ENCODE measurements around the gene NDUFA1.

The NDUFA1 gene

GRCh38 chrX:119871245-119871598 lies 410 bp upstream of the NDUFA1 start:
- Histone ChIP-seq H3K14ac (ENCODE audit: low read length) (no peak overlapping the region), H3K4me1 (ENCODE audit: control insufficient read depth in 2 of 2, insufficient read depth in 1 of 2, low read depth in 1 of 2, low read length in 2 of 2) (no peaks in the 10 kb centered on the region), H3K4me2 (ENCODE audit: insufficient read depth, low read length, poor library complexity, severe bottlenecking) (peak overlapping the region; percentile 57), H2AK5ac (ENCODE audit: low read depth, low read length) (no peak overlapping the region), H2AFZ (ENCODE audit: low read length) (peak overlapping the region; percentile 94), H3K36me3 (replicated peaks in 1 of 2; ENCODE audit: control insufficient read depth in 2 of 2, insufficient read depth in 2 of 2, low read length in 2 of 2) (peaks cover 0 to 5% of the 10 kb centered on the region in 2 donors), H2BK12ac (ENCODE audit: low read length) (no peak overlapping the region), H3K9ac (ENCODE audit: low read depth, low read length, poor library complexity) (peak overlapping the region; percentile 63), H3K27me3 (ENCODE audit: control insufficient read depth in 3 of 3, insufficient read depth in 3 of 3, low read depth in 1 of 3, low read length in 3 of 3) (no peaks in the 10 kb centered on the region), H2BK15ac (ENCODE audit: low read length) (no peak overlapping the region), H4K91ac (ENCODE audit: low read depth, low read length, poor library complexity) (no peak overlapping the region), H2BK5ac (ENCODE audit: low read length) (no peak overlapping the region), H3K18ac (ENCODE audit: low read length) (peak overlapping the region; percentile 44), H3K27ac (replicated peaks; ENCODE audit: low read length) (peak overlapping the region; percentile 54), H2BK120ac (ENCODE audit: low read depth, low read length) (no peak overlapping the region), H3K79me1 (ENCODE audit: low read depth, low read length) (peaks cover 1% of the 10 kb centered on the region), H4K8ac (ENCODE audit: low read depth, low read length) (no peak overlapping the region), H3K4me3 (ENCODE audit: low read length in 2 of 2) (peak overlapping the region; percentile 88 to 96), H3K23ac (ENCODE audit: low read depth, low read length, poor library complexity) (peak overlapping the region; percentile 73), H3K9me3 (replicated peaks in 1 of 2; ENCODE audit: control insufficient read depth in 2 of 2, insufficient read depth in 1 of 2, low read depth in 1 of 2, low read length in 2 of 2) (no peaks in the 10 kb centered on the region), H3K4ac (ENCODE audit: low read length) (no peak overlapping the region)
- DNase-seq (ENCODE audit: low spot score), result no peak
- no CpG with 5 or more reads among the region's 26 CpGs for WGBS, 2 donors (ENCODE audit: extremely low coverage in 2 of 2, insufficient read length in 2 of 2, insufficient replicate concordance in 1 of 2)

- H3K4me2 ChIP-seq (ENCODE audit: insufficient read depth, low read length, poor library complexity, severe bottlenecking), result no peak overlapping the region
- no peak overlapping the region for H2BK120ac ChIP-seq (ENCODE audit: low read depth, low read length)
- H3K4me1 ChIP-seq (ENCODE audit: control insufficient read depth in 2 of 2, insufficient read depth in 1 of 2, low read depth in 1 of 2, low read length in 2 of 2), result no peaks in the 10 kb centered on the region
- no peak overlapping the region for H3K9ac ChIP-seq (ENCODE audit: low read depth, low read length, poor library complexity)
- H4K8ac ChIP-seq (ENCODE audit: low read depth, low read length), result no peak overlapping the region
- no peak overlapping the region for H3K27ac ChIP-seq (replicated peaks; ENCODE audit: low read length)
- H3K23ac ChIP-seq (ENCODE audit: low read depth, low read length, poor library complexity), result no peak overlapping the region
- no peak overlapping the region for H3K14ac ChIP-seq (ENCODE audit: low read length)
- no peak overlapping the region for H4K91ac ChIP-seq (ENCODE audit: low read depth, low read length, poor library complexity)
- H3K4me3 ChIP-seq (ENCODE audit: low read length in 2 of 2), result no peak overlapping the region
- no peak overlapping the region for H2BK15ac ChIP-seq (ENCODE audit: low read length)
- H2AK5ac ChIP-seq (ENCODE audit: low read depth, low read length), result no peak overlapping the region
- no peak overlapping the region for H2BK5ac ChIP-seq (ENCODE audit: low read length)
- H3K79me1 ChIP-seq (ENCODE audit: low read depth, low read length), result no peaks in the 10 kb centered on the region
- no peak overlapping the region for H3K4ac ChIP-seq (ENCODE audit: low read length)
- no peak overlapping the region for H2AFZ ChIP-seq (ENCODE audit: low read length)
- H3K9me3 ChIP-seq (replicated peaks in 1 of 2; ENCODE audit: control insufficient read depth in 2 of 2, insufficient read depth in 1 of 2, low read depth in 1 of 2, low read length in 2 of 2), result no peaks in the 10 kb centered on the region
- no peak overlapping the region for H3K18ac ChIP-seq (ENCODE audit: low read length)
- no CpG with 5 or more reads among the region's 2 CpGs for WGBS, 2 donors (ENCODE audit: extremely low coverage in 2 of 2, insufficient read length in 2 of 2, insufficient replicate concordance in 1 of 2)
- no peak for DNase-seq (ENCODE audit: low spot score)
- H2BK12ac ChIP-seq (ENCODE audit: low read length), result no peak overlapping the region
- peaks cover 0 to 16% of the 10 kb centered on the region in 2 donors for H3K36me3 ChIP-seq (replicated peaks in 1 of 2; ENCODE audit: control insufficient read depth in 2 of 2, insufficient read depth in 2 of 2, low read length in 2 of 2)
- H3K27me3 ChIP-seq (ENCODE audit: control insufficient read depth in 3 of 3, insufficient read depth in 3 of 3, low read depth in 1 of 3, low read length in 3 of 3), result no peaks in the 10 kb centered on the region
Observed at GRCh38 chrX:119878740-119879139, 7.1 kb downstream of the NDUFA1 start.

- H4K91ac ChIP-seq (ENCODE audit: low read depth, low read length, poor library complexity), result no peak overlapping the region
- no peaks in the 10 kb centered on the region for H3K27me3 ChIP-seq (ENCODE audit: control insufficient read depth in 3 of 3, insufficient read depth in 3 of 3, low read depth in 1 of 3, low read length in 3 of 3)
- no peak overlapping the region for H3K4me2 ChIP-seq (ENCODE audit: insufficient read depth, low read length, poor library complexity, severe bottlenecking)
- H3K36me3 ChIP-seq (replicated peaks in 1 of 2; ENCODE audit: control insufficient read depth in 2 of 2, insufficient read depth in 2 of 2, low read length in 2 of 2), result peaks cover 0 to 14% of the 10 kb centered on the region in 2 donors
- no peak overlapping the region for H3K27ac ChIP-seq (replicated peaks; ENCODE audit: low read length)
- no peak overlapping the region for H2AK5ac ChIP-seq (ENCODE audit: low read depth, low read length)
- H3K4me3 ChIP-seq (ENCODE audit: low read length in 2 of 2), result no peak overlapping the region
- no CpG with 5 or more reads among the region's 5 CpGs for WGBS, 2 donors (ENCODE audit: extremely low coverage in 2 of 2, insufficient read length in 2 of 2, insufficient replicate concordance in 1 of 2)
- H2BK120ac ChIP-seq (ENCODE audit: low read depth, low read length), result no peak overlapping the region
- no peak overlapping the region for H3K9ac ChIP-seq (ENCODE audit: low read depth, low read length, poor library complexity)
- H3K18ac ChIP-seq (ENCODE audit: low read length), result no peak overlapping the region
- H2BK15ac ChIP-seq (ENCODE audit: low read length), result no peak overlapping the region
- no peaks in the 10 kb centered on the region for H3K79me1 ChIP-seq (ENCODE audit: low read depth, low read length)
- H3K4me1 ChIP-seq (ENCODE audit: control insufficient read depth in 2 of 2, insufficient read depth in 1 of 2, low read depth in 1 of 2, low read length in 2 of 2), result no peaks in the 10 kb centered on the region
- H3K4ac ChIP-seq (ENCODE audit: low read length), result no peak overlapping the region
- H2AFZ ChIP-seq (ENCODE audit: low read length), result no peak overlapping the region
- H2BK5ac ChIP-seq (ENCODE audit: low read length), result no peak overlapping the region
- no peak overlapping the region for H3K23ac ChIP-seq (ENCODE audit: low read depth, low read length, poor library complexity)
- no peak for DNase-seq (ENCODE audit: low spot score)
- H4K8ac ChIP-seq (ENCODE audit: low read depth, low read length), result no peak overlapping the region
- H2BK12ac ChIP-seq (ENCODE audit: low read length), result no peak overlapping the region
- H3K9me3 ChIP-seq (replicated peaks in 1 of 2; ENCODE audit: control insufficient read depth in 2 of 2, insufficient read depth in 1 of 2, low read depth in 1 of 2, low read length in 2 of 2), result no peaks in the 10 kb centered on the region
- H3K14ac ChIP-seq (ENCODE audit: low read length), result no peak overlapping the region
Observed at GRCh38 chrX:119880076-119880475, 8.4 kb downstream of the NDUFA1 start.

GRCh38 chrX:119880552-119881437 lies 9.2 kb downstream of the NDUFA1 start:
- Histone ChIP-seq H2BK12ac (ENCODE audit: low read length) (no peak overlapping the region), H3K27me3 (ENCODE audit: control insufficient read depth in 3 of 3, insufficient read depth in 3 of 3, low read depth in 1 of 3, low read length in 3 of 3) (no peaks in the 10 kb centered on the region), H2AFZ (ENCODE audit: low read length) (peak overlapping the region; percentile 66), H3K18ac (ENCODE audit: low read length) (no peak overlapping the region), H2BK120ac (ENCODE audit: low read depth, low read length) (no peak overlapping the region), H2BK5ac (ENCODE audit: low read length) (no peak overlapping the region), H3K4ac (ENCODE audit: low read length) (no peak overlapping the region), H3K36me3 (replicated peaks in 1 of 2; ENCODE audit: control insufficient read depth in 2 of 2, insufficient read depth in 2 of 2, low read length in 2 of 2) (peaks cover 0 to 14% of the 10 kb centered on the region in 2 donors), H4K91ac (ENCODE audit: low read depth, low read length, poor library complexity) (no peak overlapping the region), H3K79me1 (ENCODE audit: low read depth, low read length) (no peaks in the 10 kb centered on the region), H3K4me2 (ENCODE audit: insufficient read depth, low read length, poor library complexity, severe bottlenecking) (no peak overlapping the region), H3K4me1 (ENCODE audit: control insufficient read depth in 2 of 2, insufficient read depth in 1 of 2, low read depth in 1 of 2, low read length in 2 of 2) (no peaks in the 10 kb centered on the region), H3K27ac (replicated peaks; ENCODE audit: low read length) (no peak overlapping the region), H3K4me3 (ENCODE audit: low read length in 2 of 2) (peak overlapping the region in 1 of 2 donors; percentile 28), H2BK15ac (ENCODE audit: low read length) (no peak overlapping the region), H2AK5ac (ENCODE audit: low read depth, low read length) (no peak overlapping the region), H3K23ac (ENCODE audit: low read depth, low read length, poor library complexity) (no peak overlapping the region), H3K9me3 (replicated peaks in 1 of 2; ENCODE audit: control insufficient read depth in 2 of 2, insufficient read depth in 1 of 2, low read depth in 1 of 2, low read length in 2 of 2) (no peaks in the 10 kb centered on the region), H4K8ac (ENCODE audit: low read depth, low read length) (no peak overlapping the region), H3K9ac (ENCODE audit: low read depth, low read length, poor library complexity) (no peak overlapping the region), H3K14ac (ENCODE audit: low read length) (no peak overlapping the region)
- DNase-seq (ENCODE audit: low spot score), result no peak
- WGBS, 2 donors (ENCODE audit: extremely low coverage in 2 of 2, insufficient read length in 2 of 2, insufficient replicate concordance in 1 of 2), result no CpG with 5 or more reads among the region's 11 CpGs

Data from neuronal stem cell (in vitro differentiated cells).